ENCODE results near the gene FHOD3.

DNA sequence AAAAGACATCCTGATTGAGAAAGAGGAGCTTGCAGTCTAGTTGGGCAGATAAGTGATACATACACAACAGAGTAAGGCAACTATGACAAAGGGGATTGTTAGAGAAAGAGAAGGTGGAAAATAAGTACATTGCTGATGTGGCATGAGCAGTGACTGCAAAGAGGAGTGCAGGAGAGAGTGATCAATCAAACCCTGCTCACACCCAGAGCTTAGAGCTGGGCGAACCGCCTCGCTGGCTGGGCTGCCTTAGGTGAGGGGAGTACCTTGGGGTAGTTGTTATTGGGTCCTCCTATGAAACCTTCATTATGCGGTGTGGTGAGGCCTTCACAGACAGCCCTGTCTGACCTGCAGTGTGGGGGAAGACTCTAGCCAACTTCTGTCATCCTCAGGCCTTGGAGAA, 161.7 kb downstream of the FHOD3 start:
- TF ChIP-seq CEBPB (IDR thresholded peaks at IDR 0.05) (no peak), CREB1 (IDR thresholded peaks at IDR 0.05; ENCODE audit: low read depth) (no peak), TEAD4 (IDR thresholded peaks at IDR 0.05) (no peak), TCF12 (IDR thresholded peaks at IDR 0.05; ENCODE audit: low read depth) (no peak), TAF1 (IDR thresholded peaks at IDR 0.05; ENCODE audit: low read depth) (no peak), RAD21 (IDR thresholded peaks at IDR 0.05; ENCODE audit: low read depth) (no peak)
- TF ChIP-seq, protein P1, sequence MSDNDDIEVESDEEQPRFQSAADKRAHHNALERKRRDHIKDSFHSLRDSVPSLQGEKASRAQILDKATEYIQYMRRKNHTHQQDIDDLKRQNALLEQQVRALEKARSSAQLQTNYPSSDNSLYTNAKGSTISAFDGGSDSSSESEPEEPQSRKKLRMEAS (IDR thresholded peaks at IDR 0.05) = no peak

All from Ishikawa (cell line).